Measurements from ENCODE around the gene HTRA1.

GRCh38 chr10:122478971-122479370 is 17.6 kb downstream of the HTRA1 start:
- no peak for TF ChIP-seq GATA2 (IDR thresholded peaks at IDR 0.05; ENCODE audit: low read depth, low read length)
- TF ChIP-seq GATA3 (IDR thresholded peaks at IDR 0.05; ENCODE audit: low read depth, low read length) = no peak
